CD4-positive, alpha-beta T cell (primary cell): ENCODE measurements around the gene TRMT1L. TPM values are rescaled to one million over a fixed set of nuclear protein-coding genes. Genes with fewer than 3 reads are reported as not detected.

Source experiments
- ATAC-seq: fragments of 200-7000 bp; cut with Tn5 transposase; one replicate; pipeline ENCODE4 v1.10.0; 2022; ENCODE audit warnings: mild to moderate bottlenecking; ENCODE audit not compliant: poor library complexity
- CTCF ChIA-PET: fragments of 350-600 bp; sonication (Branson Sonifier 250); formaldehyde crosslinking; loops from one replicate; lab custom pipeline; 2021; ENCODE audit warnings: antibody characterized with exemption, inconsistent platforms; lab: Charles Lee
- POLR2A ChIA-PET: fragments of 350-600 bp; sonication (Branson Sonifier 250); formaldehyde crosslinking; loops from one replicate; lab custom pipeline; 2021; ENCODE audit warnings: antibody characterized with exemption, inconsistent platforms; lab: Charles Lee
- DNase-seq, 14 experiments: peaks; one replicate each; pipeline ENCODE4 v3.0.0-alpha.2; 2013 to 2020; ENCODE audit warnings: mixed read lengths in 2 of 14
- H3K27ac ChIP-seq, 2 donors: one replicate each; pipeline versions ENCODE4 v1.5.1 to v1.7.0; 2013; ENCODE audit warnings: low read length in 2 of 2, low read depth in 1 of 2, mild to moderate bottlenecking in 1 of 2
- H3K27me3 ChIP-seq, 2 experiments: 1 replicate in 1 of 2; 2 replicates in 1 of 2; pipeline versions ENCODE4 v1.6.1 to v1.7.0; 2013; ENCODE audit warnings: low read length in 2 of 2, control low read depth in 1 of 2, mild to moderate bottlenecking in 1 of 2, moderate library complexity in 1 of 2; ENCODE audit not compliant: insufficient read depth in 2 of 2, control insufficient read depth in 1 of 2
- H3K36me3 ChIP-seq: one replicate; pipeline ENCODE4 v1.6.1; 2013; ENCODE audit warnings: low read length, control low read depth; ENCODE audit not compliant: insufficient read depth
- H3K4me1 ChIP-seq: one replicate; pipeline ENCODE4 v1.6.1; 2013; ENCODE audit warnings: low read length, control low read depth; ENCODE audit not compliant: insufficient read depth
- H3K4me3 ChIP-seq: one replicate; pipeline ENCODE4 v1.5.1; 2013; ENCODE audit warnings: mild to moderate bottlenecking, low read length, moderate library complexity
- H3K9me3 ChIP-seq, 2 experiments: 1 replicate in 1 of 2; 2 replicates in 1 of 2; pipeline versions ENCODE4 v1.6.1 to v1.7.0; 2013; ENCODE audit warnings: low read length in 2 of 2, mild to moderate bottlenecking in 2 of 2, control low read depth in 1 of 2, moderate library complexity in 1 of 2; ENCODE audit not compliant: control insufficient read depth in 1 of 2, insufficient read depth in 1 of 2
- H3K27ac Mint-ChIP-seq: one replicate; pipeline ENCODE4 v1.8.0; 2020; ENCODE audit warnings: mixed read lengths
- H3K27me3 Mint-ChIP-seq: one replicate; pipeline ENCODE4 v1.8.0; 2021; ENCODE audit warnings: mixed read lengths
- H3K36me3 Mint-ChIP-seq: one replicate; pipeline ENCODE4 v1.8.0; 2021; ENCODE audit warnings: low read depth, mixed read lengths
- H3K4me1 Mint-ChIP-seq: one replicate; pipeline ENCODE4 v1.8.0; 2021; ENCODE audit warnings: low read depth, mixed read lengths
- H3K4me3 Mint-ChIP-seq: one replicate; pipeline ENCODE4 v1.8.0; 2020; ENCODE audit warnings: mild to moderate bottlenecking, mixed read lengths
- H3K9me3 Mint-ChIP-seq: one replicate; pipeline ENCODE4 v1.8.0; 2020; ENCODE audit warnings: mixed read lengths
- intact Hi-C, 2 experiments: fragments of 100-400 bp; cut with DNase I in 1 of 2; cut with micrococcal nuclease in 1 of 2; formaldehyde crosslinking; loops; one replicate each; pipeline versions ENCODE4 v1.15.1 to v1.9.0; 2023 to 2025; cut with DNase I, micrococcal nuclease
- total RNA-seq, 174 experiments: library from RNA in 2 of 174; stranded (reverse) in 2 of 174; gene quantifications; one replicate each; pipeline ENCODE4 v1.2.3 and lab custom pipeline; 2021 to 2026
- TF ChIP-seq, protein P1 (sequence below): fragments of 200-600 bp; IDR thresholded peaks from one replicate; pipeline ENCODE4 v1.8.0; 2022; ENCODE audit warnings: antibody characterized with exemption, mild to moderate bottlenecking

The TRMT1L gene
- total RNA-seq, 2 experiments from 2014 or later = 2.8 to 4.7 TPM

DNA sequence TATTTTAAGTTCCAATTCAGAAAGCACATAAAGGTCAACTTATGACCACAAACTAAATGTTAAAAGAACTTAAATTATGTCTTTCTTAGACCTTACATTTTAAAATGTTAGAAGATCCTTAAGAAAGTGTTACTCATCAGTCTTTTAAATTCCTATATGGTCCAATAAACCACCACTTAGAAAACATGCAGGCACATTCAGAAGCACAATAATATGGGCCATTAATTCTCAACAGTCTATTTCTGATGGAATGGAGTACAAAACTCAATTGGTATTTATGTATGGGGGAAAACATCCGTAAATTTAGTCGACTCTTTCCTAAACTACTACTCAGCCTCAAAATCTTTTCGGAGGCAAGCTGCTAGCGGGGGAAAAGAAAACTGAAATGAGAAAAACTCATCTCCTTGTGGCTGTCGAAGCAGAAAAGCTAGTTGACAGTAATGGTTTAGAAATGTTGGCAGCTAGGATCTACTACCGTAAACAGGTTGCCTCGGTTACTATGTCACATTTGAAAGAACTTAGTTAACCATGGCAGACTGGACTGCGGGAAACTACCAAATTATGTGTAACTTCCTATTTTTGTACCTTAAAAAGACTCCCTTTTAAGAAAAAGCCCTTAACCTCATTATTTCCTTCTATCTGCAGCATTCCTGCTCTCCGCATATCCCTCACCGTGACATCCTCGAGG is 1.0 kb downstream of the TRMT1L start:
- peaks cover 16% of the 10 kb centered on the region for H3K4me1 ChIP-seq
- DNase-seq = peak in 4 of 14 experiments; percentile 3 to 73 (median 63)
- H3K27me3 ChIP-seq = no peaks in the 10 kb centered on the region
- Mint-ChIP-seq H3K27ac (peak overlapping the region; percentile 95), H3K36me3 (peaks cover 26% of the 10 kb centered on the region), H3K27me3 (no peaks in the 10 kb centered on the region), H3K9me3 (no peaks in the 10 kb centered on the region), H3K4me3 (peak overlapping the region; percentile 99), H3K4me1 (peaks cover 56% of the 10 kb centered on the region)
- ChIA-PET POLR2A (interaction anchor here (0.7 to 4.2 kb wide), 16 partner anchors 9 to 1220 kb away, joined by 3 to 38 read pairs (median 4); partner anchors contain the start of genes EDEM3, IVNS1ABP, ODR4 and RNF2), CTCF (interaction anchor here (0.5 to 0.8 kb wide), 3 partner anchors 14 to 1219 kb away, joined by 3 read pairs; partner anchors contain the start of gene TPR)
- H3K9me3 ChIP-seq = no peaks in the 10 kb centered on the region
- TF ChIP-seq, protein P1, sequence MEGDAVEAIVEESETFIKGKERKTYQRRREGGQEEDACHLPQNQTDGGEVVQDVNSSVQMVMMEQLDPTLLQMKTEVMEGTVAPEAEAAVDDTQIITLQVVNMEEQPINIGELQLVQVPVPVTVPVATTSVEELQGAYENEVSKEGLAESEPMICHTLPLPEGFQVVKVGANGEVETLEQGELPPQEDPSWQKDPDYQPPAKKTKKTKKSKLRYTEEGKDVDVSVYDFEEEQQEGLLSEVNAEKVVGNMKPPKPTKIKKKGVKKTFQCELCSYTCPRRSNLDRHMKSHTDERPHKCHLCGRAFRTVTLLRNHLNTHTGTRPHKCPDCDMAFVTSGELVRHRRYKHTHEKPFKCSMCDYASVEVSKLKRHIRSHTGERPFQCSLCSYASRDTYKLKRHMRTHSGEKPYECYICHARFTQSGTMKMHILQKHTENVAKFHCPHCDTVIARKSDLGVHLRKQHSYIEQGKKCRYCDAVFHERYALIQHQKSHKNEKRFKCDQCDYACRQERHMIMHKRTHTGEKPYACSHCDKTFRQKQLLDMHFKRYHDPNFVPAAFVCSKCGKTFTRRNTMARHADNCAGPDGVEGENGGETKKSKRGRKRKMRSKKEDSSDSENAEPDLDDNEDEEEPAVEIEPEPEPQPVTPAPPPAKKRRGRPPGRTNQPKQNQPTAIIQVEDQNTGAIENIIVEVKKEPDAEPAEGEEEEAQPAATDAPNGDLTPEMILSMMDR = no peak
- H3K27ac ChIP-seq = peak overlapping the region; percentile 92 to 97
- intact Hi-C loops = loop anchor here (2.0 to 10.0 kb wide), 7 partner anchors 108 to 1521 kb away; partner anchors contain the start of genes EDEM3 (in 2 of the 2), ARPC5 (in 1 of the 2), ODR4 (in 1 of the 2) and RNF2 (in 1 of the 2)
- peak; percentile 7 for ATAC-seq
- H3K4me3 ChIP-seq = peak overlapping the region; percentile 92
- no peaks in the 10 kb centered on the region for H3K36me3 ChIP-seq

DNA sequence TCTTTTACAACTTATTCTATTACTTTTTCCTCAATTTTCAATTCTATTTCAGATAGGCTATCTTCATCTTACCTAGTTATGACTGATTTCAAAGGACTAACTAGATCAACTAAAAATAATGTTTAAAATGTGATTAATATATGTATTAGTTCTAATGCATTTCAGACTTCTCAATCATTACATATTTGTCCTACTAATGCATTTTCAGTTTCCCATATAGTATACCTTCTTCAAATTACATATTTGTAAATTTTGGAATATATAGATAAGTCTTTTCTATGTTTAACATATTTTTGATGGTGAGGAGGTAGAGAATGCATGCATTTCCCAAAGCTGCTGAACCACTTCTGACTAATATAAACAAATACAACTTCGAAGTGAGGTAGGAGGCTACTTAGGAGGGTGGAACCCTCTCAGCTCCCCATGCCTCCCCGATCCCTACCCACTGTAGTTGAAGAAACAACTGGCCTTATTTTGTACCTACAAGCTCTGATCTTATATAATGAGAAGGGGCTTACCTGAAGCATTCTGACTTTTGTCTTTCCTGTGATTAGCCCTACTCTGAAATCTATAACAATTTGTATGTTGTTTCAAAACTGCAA is 1.7 kb downstream of the TRMT1L start:
- H3K4me1 ChIP-seq = peaks cover 16% of the 10 kb centered on the region
- ChIA-PET CTCF (interaction anchor here (0.5 to 1.3 kb wide), 5 partner anchors 21 to 1220 kb away, joined by 3 read pairs; partner anchors contain the start of genes ODR4 and TPR), POLR2A (interaction anchor here (1.1 to 4.2 kb wide), 6 partner anchors 110 to 1220 kb away, joined by 3 to 38 read pairs (median 14); partner anchors contain the start of genes EDEM3, IVNS1ABP, ODR4 and RNF2)
- DNase-seq (no peak), ATAC-seq (no peak)
- no peaks in the 10 kb centered on the region for H3K9me3 Mint-ChIP-seq
- H3K27me3 Mint-ChIP-seq = no peaks in the 10 kb centered on the region
- H3K36me3 ChIP-seq = peaks cover 5% of the 10 kb centered on the region
- H3K4me3 Mint-ChIP-seq = peak overlapping the region; percentile 99
- H3K4me3 ChIP-seq = peak overlapping the region; percentile 92
- peak overlapping the region in 1 of 2 donors; percentile 97 for H3K27ac ChIP-seq
- no peaks in the 10 kb centered on the region for H3K27me3 ChIP-seq
- TF ChIP-seq, protein P1 = no peak
- H3K36me3 Mint-ChIP-seq = peaks cover 30% of the 10 kb centered on the region
- H3K27ac Mint-ChIP-seq = peak overlapping the region; percentile 95
- peaks cover 56% of the 10 kb centered on the region for H3K4me1 Mint-ChIP-seq
- intact Hi-C loops = loop anchor here (2.0 to 10.0 kb wide), 5 partner anchors 108 to 1520 kb away; partner anchors contain the start of genes ARPC5 (in 1 of the 2) and RNF2 (in 1 of the 2)
- no peaks in the 10 kb centered on the region for H3K9me3 ChIP-seq

DNA sequence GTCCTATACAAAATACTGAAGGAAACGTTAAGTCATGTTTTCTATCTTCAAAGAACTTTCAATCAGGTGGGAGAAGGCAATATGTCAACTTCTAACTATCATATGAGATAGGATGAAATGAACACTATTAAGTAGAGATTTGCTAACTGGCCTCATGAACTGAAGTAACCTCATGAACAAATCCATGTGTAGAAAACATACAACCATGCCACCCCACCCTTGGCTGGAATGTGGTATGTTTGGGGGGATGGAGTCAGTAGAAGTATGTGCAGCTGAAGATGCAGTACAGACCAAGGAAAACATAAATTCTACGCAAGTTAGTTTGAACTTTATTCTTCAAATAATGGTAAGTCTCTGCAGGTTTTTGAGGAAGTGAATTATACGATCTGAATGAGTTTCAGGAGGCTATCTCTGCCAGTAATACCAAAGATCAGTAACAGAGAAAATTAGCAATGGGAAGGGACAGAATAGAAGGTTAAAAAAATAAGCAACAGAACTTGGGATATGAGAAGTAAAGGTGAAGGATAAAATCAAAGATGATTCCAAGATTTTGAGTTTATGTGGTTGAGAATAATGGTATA is 4.5 kb downstream of the TRMT1L start:
- Histone ChIP-seq H3K36me3 (peaks cover 25% of the 10 kb centered on the region), H3K4me1 (peaks cover 11% of the 10 kb centered on the region), H3K27me3 (no peaks in the 10 kb centered on the region), H3K9me3 (no peaks in the 10 kb centered on the region), H3K27ac (no peak overlapping the region), H3K4me3 (no peak overlapping the region)
- ATAC-seq = no peak
- DNase-seq = no peak
- CTCF ChIA-PET = no interaction called here
- Mint-ChIP-seq H3K4me3 (no peak overlapping the region), H3K4me1 (peaks cover 40% of the 10 kb centered on the region), H3K27ac (no peak overlapping the region), H3K36me3 (peaks cover 49% of the 10 kb centered on the region), H3K9me3 (no peaks in the 10 kb centered on the region), H3K27me3 (no peaks in the 10 kb centered on the region)
- TF ChIP-seq, protein P1 = no peak
- POLR2A ChIA-PET = no interaction called here
- intact Hi-C loops = loop anchor here (2.0 to 10.0 kb wide), 3 partner anchors 107 to 1517 kb away; partner anchors contain the start of genes ARPC5 (in 1 of the 2) and RNF2 (in 1 of the 2)
